BE2C (cell line): ENCODE data around the gene LAIR1.
A peak's percentile ranks its signal among the peaks of the same experiment; 100 is the strongest.

Source experiments
- DNase-seq: peaks from one replicate; pipeline ENCODE4 v3.0.0-alpha.2; 2020
- H3K27me3 ChIP-seq: fragments of 250-450 bp; sonication (Bioruptor Pico); 2 replicates; pipeline ENCODE4 v1.5.1; 2020; ENCODE audit warnings: mild to moderate bottlenecking
- H3K36me3 ChIP-seq: fragments of 250-450 bp; sonication (Bioruptor Pico); 2 replicates; pipeline ENCODE4 v1.5.1; 2020; ENCODE audit warnings: mild to moderate bottlenecking
- H3K4me1 ChIP-seq: fragments of 250-450 bp; sonication (Bioruptor Pico); 2 replicates; pipeline ENCODE4 v1.5.1; 2020
- H3K4me3 ChIP-seq: 2 replicates; pipeline ENCODE4 v1.5.1; 2011; ENCODE audit warnings: low read depth, low read length
- H3K9me3 ChIP-seq: fragments of 250-450 bp; sonication (Bioruptor Pico); 2 replicates; pipeline ENCODE4 v1.5.1; 2020
- CTCF ChIP-seq: IDR thresholded peaks from 2 replicates; pipeline ENCODE4 v1.5.1; 2012; ENCODE audit warnings: mild to moderate bottlenecking, low read depth, low read length

Gene LAIR1

GRCh38 chr19:54392105-54392504 lies 27.4 kb upstream of the LAIR1 start:
- DNase-seq: no peak

GRCh38 chr19:54391589-54392061 lies 26.9 kb upstream of the LAIR1 start:
- H3K9me3 ChIP-seq: no peaks in the 10 kb centered on the region
- H3K4me1 ChIP-seq: no peaks in the 10 kb centered on the region
- TF ChIP-seq CTCF: no peak
- H3K4me3 ChIP-seq: no peak overlapping the region
- peaks cover 58% of the 10 kb centered on the region for H3K27me3 ChIP-seq
- DNase-seq: no peak
- no peaks in the 10 kb centered on the region for H3K36me3 ChIP-seq

More at GRCh38 chr19:54392105-54392504, 27.4 kb upstream of the LAIR1 start:
- Histone ChIP-seq H3K27me3 (peaks cover 56% of the 10 kb centered on the region), H3K4me1 (no peaks in the 10 kb centered on the region), H3K9me3 (no peaks in the 10 kb centered on the region), H3K36me3 (no peaks in the 10 kb centered on the region), H3K4me3 (no peak overlapping the region)
- TF ChIP-seq CTCF: no peak

- DNase-seq: peak; percentile 68
- Histone ChIP-seq H3K27me3 (peaks cover 58% of the 10 kb centered on the region), H3K9me3 (no peaks in the 10 kb centered on the region), H3K36me3 (no peaks in the 10 kb centered on the region), H3K4me1 (no peaks in the 10 kb centered on the region), H3K4me3 (no peak overlapping the region)
- peak; percentile 75 for TF ChIP-seq CTCF
Observed at GRCh38 chr19:54390942-54391577, 26.3 kb upstream of the LAIR1 start.

- DNase-seq: no peak
- TF ChIP-seq CTCF: no peak
- Histone ChIP-seq H3K9me3 (no peaks in the 10 kb centered on the region), H3K36me3 (no peaks in the 10 kb centered on the region), H3K27me3 (peaks cover 68% of the 10 kb centered on the region), H3K4me3 (no peak overlapping the region), H3K4me1 (no peaks in the 10 kb centered on the region)
Observed at GRCh38 chr19:54389553-54389952, 24.8 kb upstream of the LAIR1 start.

GRCh38 chr19:54388802-54389139 lies 24.0 kb upstream of the LAIR1 start:
- Histone ChIP-seq H3K4me1 (no peaks in the 10 kb centered on the region), H3K36me3 (no peaks in the 10 kb centered on the region), H3K27me3 (peaks cover 67% of the 10 kb centered on the region), H3K9me3 (no peaks in the 10 kb centered on the region), H3K4me3 (no peak overlapping the region)
- no peak for TF ChIP-seq CTCF
- DNase-seq: no peak

- peaks cover 62% of the 10 kb centered on the region for H3K27me3 ChIP-seq
- TF ChIP-seq CTCF: no peak
- no peak overlapping the region for H3K4me3 ChIP-seq
- no peaks in the 10 kb centered on the region for H3K36me3 ChIP-seq
- H3K9me3 ChIP-seq: no peaks in the 10 kb centered on the region
- DNase-seq: no peak
- H3K4me1 ChIP-seq: no peaks in the 10 kb centered on the region
Observed at GRCh38 chr19:54387991-54388801, 23.5 kb upstream of the LAIR1 start.
